Parathyroid adenoma (tissue), 2 donors: Measurements from ENCODE around the gene CD300LG.

ENCODE experiments used
- H2AFZ ChIP-seq: fragments of 300-600 bp; sonication (generic); one replicate; pipeline ENCODE4 v1.7.0; 2017; ENCODE audit warnings: antibody characterized with exemption, mild to moderate bottlenecking
- H3K27ac ChIP-seq: fragments of 300-600 bp; sonication (generic); one replicate; pipeline ENCODE4 v1.7.0; 2017
- H3K27me3 ChIP-seq: fragments of 300-600 bp; sonication (generic); one replicate; pipeline ENCODE4 v1.7.0; 2017; ENCODE audit warnings: low read length; ENCODE audit not compliant: control insufficient read depth, insufficient read depth
- H3K36me3 ChIP-seq: fragments of 300-600 bp; sonication (generic); one replicate; pipeline ENCODE4 v1.7.0; 2017; ENCODE audit warnings: low read length; ENCODE audit not compliant: control insufficient read depth, insufficient read depth
- H3K4me1 ChIP-seq: fragments of 300-600 bp; sonication (generic); one replicate; pipeline ENCODE4 v1.7.0; 2017; ENCODE audit warnings: control low read depth
- H3K4me2 ChIP-seq: fragments of 300-600 bp; sonication (generic); one replicate; pipeline ENCODE4 v1.7.0; 2017; ENCODE audit warnings: low read length
- H3K4me3 ChIP-seq: fragments of 300-600 bp; sonication (generic); one replicate; pipeline ENCODE4 v1.7.0; 2017; ENCODE audit warnings: low read depth, low read length
- H3K79me2 ChIP-seq: fragments of 300-600 bp; sonication (generic); one replicate; pipeline ENCODE4 v1.7.0; 2017; ENCODE audit warnings: control low read depth
- H3K9ac ChIP-seq: fragments of 300-600 bp; sonication (generic); one replicate; pipeline ENCODE4 v1.7.0; 2017; ENCODE audit warnings: mild to moderate bottlenecking
- H3K9me3 ChIP-seq: fragments of 300-600 bp; sonication (generic); one replicate; pipeline ENCODE4 v1.7.0; 2017; ENCODE audit warnings: low read length; ENCODE audit not compliant: control insufficient read depth
- TF ChIP-seq, protein P1 (sequence below): fragments of 300-600 bp; sonication (generic); IDR thresholded peaks from one replicate; pipeline ENCODE4 v1.7.0; 2017; ENCODE audit warnings: antibody characterized with exemption, mild to moderate bottlenecking
- donor health status: primary hyperparathyroidism.

Gene CD300LG

DNA sequence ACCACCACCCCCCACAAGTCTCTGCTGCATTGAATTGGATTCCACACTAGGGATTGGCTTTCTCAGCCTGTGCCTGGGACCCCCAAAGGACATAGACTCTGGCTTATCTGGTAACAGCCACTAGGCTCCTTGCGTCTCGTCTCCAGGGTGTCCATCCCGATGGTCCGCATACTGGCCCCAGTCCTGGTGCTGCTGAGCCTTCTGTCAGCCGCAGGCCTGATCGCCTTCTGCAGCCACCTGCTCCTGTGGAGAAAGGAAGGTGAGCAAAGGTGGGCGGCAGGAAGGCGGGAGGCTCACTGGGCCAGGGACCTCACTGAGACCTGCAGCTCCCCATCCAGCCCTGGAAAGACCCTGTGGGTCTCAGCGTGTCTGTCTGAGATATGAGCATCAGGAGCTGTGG lies 8.1 kb downstream of the CD300LG start:
- no peak overlapping the region for H3K4me3 ChIP-seq
- no peak overlapping the region for H3K4me2 ChIP-seq
- no peak overlapping the region for H3K9ac ChIP-seq
- H3K27me3 ChIP-seq = no peaks in the 10 kb centered on the region
- H3K79me2 ChIP-seq = no peaks in the 10 kb centered on the region
- no peak overlapping the region for H2AFZ ChIP-seq
- TF ChIP-seq, protein P1, sequence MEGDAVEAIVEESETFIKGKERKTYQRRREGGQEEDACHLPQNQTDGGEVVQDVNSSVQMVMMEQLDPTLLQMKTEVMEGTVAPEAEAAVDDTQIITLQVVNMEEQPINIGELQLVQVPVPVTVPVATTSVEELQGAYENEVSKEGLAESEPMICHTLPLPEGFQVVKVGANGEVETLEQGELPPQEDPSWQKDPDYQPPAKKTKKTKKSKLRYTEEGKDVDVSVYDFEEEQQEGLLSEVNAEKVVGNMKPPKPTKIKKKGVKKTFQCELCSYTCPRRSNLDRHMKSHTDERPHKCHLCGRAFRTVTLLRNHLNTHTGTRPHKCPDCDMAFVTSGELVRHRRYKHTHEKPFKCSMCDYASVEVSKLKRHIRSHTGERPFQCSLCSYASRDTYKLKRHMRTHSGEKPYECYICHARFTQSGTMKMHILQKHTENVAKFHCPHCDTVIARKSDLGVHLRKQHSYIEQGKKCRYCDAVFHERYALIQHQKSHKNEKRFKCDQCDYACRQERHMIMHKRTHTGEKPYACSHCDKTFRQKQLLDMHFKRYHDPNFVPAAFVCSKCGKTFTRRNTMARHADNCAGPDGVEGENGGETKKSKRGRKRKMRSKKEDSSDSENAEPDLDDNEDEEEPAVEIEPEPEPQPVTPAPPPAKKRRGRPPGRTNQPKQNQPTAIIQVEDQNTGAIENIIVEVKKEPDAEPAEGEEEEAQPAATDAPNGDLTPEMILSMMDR = no peak
- H3K9me3 ChIP-seq = no peaks in the 10 kb centered on the region
- no peaks in the 10 kb centered on the region for H3K4me1 ChIP-seq
- H3K27ac ChIP-seq = no peak overlapping the region
- no peaks in the 10 kb centered on the region for H3K36me3 ChIP-seq

DNA sequence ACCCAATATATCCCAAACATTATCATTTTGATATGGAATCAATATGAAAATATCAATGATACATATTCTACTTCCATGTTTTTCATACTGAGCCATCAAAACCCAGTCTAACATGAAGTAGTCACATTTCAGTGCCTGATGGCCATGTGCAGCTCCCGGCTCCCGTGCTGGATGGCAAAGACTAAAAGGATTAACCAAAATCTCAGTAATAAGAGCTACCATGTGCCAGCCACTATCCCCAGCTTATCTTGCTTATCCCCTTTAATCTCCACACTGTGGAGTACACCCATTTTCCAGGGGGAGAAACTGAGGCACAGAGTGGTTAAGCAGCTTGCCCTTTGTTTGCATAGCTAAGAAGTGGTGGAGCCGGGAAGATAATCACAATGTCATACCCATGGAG lies 9.2 kb downstream of the CD300LG start:
- H3K4me2 ChIP-seq = no peak overlapping the region
- no peak overlapping the region for H3K27ac ChIP-seq
- H3K79me2 ChIP-seq = no peaks in the 10 kb centered on the region
- H3K9ac ChIP-seq = no peak overlapping the region
- no peaks in the 10 kb centered on the region for H3K27me3 ChIP-seq
- H2AFZ ChIP-seq = no peak overlapping the region
- TF ChIP-seq, protein P1 = no peak
- no peaks in the 10 kb centered on the region for H3K9me3 ChIP-seq
- H3K4me1 ChIP-seq = no peaks in the 10 kb centered on the region
- no peaks in the 10 kb centered on the region for H3K36me3 ChIP-seq
- no peak overlapping the region for H3K4me3 ChIP-seq

GRCh38 chr17:43857141-43857540 lies 10.2 kb downstream of the CD300LG start:
- H3K4me3 ChIP-seq = no peak overlapping the region
- H3K4me2 ChIP-seq = no peak overlapping the region
- no peaks in the 10 kb centered on the region for H3K4me1 ChIP-seq
- no peak overlapping the region for H2AFZ ChIP-seq
- no peak overlapping the region for H3K9ac ChIP-seq
- no peak overlapping the region for H3K27ac ChIP-seq
- H3K79me2 ChIP-seq = no peaks in the 10 kb centered on the region
- H3K9me3 ChIP-seq = no peaks in the 10 kb centered on the region
- no peaks in the 10 kb centered on the region for H3K27me3 ChIP-seq
- no peaks in the 10 kb centered on the region for H3K36me3 ChIP-seq
- TF ChIP-seq, protein P1 = no peak

DNA sequence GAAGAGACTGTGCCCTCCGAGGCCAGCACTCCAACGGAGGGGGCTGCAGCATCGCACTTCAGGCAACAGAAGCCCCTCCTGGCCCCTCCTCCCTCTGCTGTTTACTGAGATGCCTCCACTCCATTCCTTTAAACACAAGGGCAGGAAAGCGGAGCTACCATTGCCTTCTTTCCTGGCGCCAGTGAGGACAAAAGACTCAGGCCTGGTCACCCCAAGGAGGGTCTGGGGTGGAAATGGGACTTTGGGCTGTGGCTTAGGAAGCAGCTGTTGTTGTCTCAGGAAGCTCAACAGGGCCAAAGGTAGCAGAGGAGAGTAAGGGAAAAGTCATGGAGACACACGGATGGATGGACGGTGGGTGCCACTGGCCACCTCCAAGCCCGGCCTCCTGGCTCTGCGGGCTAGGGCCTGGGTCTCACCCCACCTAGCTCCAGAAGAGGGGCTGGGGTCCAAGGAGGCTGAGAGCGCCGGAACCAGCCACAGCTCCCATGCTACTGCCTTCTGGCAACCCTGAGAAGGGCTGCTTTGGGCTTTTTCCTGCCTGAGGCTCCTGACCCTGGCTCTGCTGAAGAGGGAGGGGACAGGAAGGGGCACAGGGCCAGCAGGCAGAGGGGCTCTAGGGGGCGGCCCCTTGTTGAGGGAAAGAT lies 11.1 kb downstream of the CD300LG start:
- Histone ChIP-seq H3K27me3 (no peaks in the 10 kb centered on the region), H3K4me1 (no peaks in the 10 kb centered on the region), H3K4me2 (no peak overlapping the region), H3K27ac (no peak overlapping the region), H3K36me3 (no peaks in the 10 kb centered on the region), H3K9me3 (no peaks in the 10 kb centered on the region), H3K4me3 (no peak overlapping the region), H3K79me2 (no peaks in the 10 kb centered on the region), H2AFZ (no peak overlapping the region), H3K9ac (no peak overlapping the region)
- TF ChIP-seq, protein P1 = no peak

GRCh38 chr17:43860077-43860725 lies 13.2 kb downstream of the CD300LG start:
- Histone ChIP-seq H3K36me3 (no peaks in the 10 kb centered on the region), H2AFZ (no peak overlapping the region), H3K4me3 (no peak overlapping the region), H3K4me1 (no peaks in the 10 kb centered on the region), H3K27me3 (no peaks in the 10 kb centered on the region), H3K9ac (no peak overlapping the region), H3K4me2 (no peak overlapping the region), H3K27ac (no peak overlapping the region), H3K79me2 (no peaks in the 10 kb centered on the region), H3K9me3 (no peaks in the 10 kb centered on the region)
- TF ChIP-seq, protein P1 = no peak
